Activated CD8-positive, alpha-beta memory T cell treated with anti-CD3 and anti-CD28 coated beads, Interleukin-2, amount 10 ng/mL, durations not matched to agents 7 days and 5 days (primary cell): ENCODE measurements around the gene ATP6AP1. TPM values are rescaled to one million over a fixed set of nuclear protein-coding genes. Genes with fewer than 3 reads are reported as not detected.
"Not testable (repeated sequence)": the region's sequence is repeated elsewhere in the genome, so short reads cannot be mapped to it uniquely, and the experiment has no call there.

Experiments
- ATAC-seq: fragments of 150-1000 bp; cut with Tn5 transposase; one replicate; pipeline ENCODE4 v1.10.0; 2021; ENCODE audit warnings: moderate library complexity
- CTCF ChIA-PET: fragments of 350-600 bp; sonication (Branson Sonifier 250); formaldehyde crosslinking; loops from one replicate; lab custom pipeline; 2021; ENCODE audit warnings: antibody characterized with exemption; lab: Charles Lee
- DNase-seq: peaks from one replicate; pipeline ENCODE4 v3.0.0-alpha.2; 2020
- H3K27ac Mint-ChIP-seq: one replicate; pipeline ENCODE4 v1.8.0; 2021; ENCODE audit warnings: mild to moderate bottlenecking, mixed read lengths
- H3K27me3 Mint-ChIP-seq: one replicate; pipeline ENCODE4 v1.8.0; 2021; ENCODE audit warnings: mixed read lengths
- H3K36me3 Mint-ChIP-seq: one replicate; pipeline ENCODE4 v1.8.0; 2021; ENCODE audit warnings: mild to moderate bottlenecking, mixed read lengths
- H3K4me1 Mint-ChIP-seq: one replicate; pipeline ENCODE4 v1.8.0; 2021; ENCODE audit warnings: mixed read lengths
- H3K4me3 Mint-ChIP-seq: one replicate; pipeline ENCODE4 v1.8.0; 2021; ENCODE audit warnings: mild to moderate bottlenecking, moderate library complexity, mixed read lengths
- H3K9me3 Mint-ChIP-seq: one replicate; pipeline ENCODE4 v1.8.0; 2022; ENCODE audit warnings: low read depth, mixed read lengths
- total RNA-seq, 2 experiments: library from RNA; stranded (reverse); gene quantifications; one replicate each; pipeline ENCODE4 v1.2.3, GENCODE V29; 2021

The ATP6AP1 gene, protein sequence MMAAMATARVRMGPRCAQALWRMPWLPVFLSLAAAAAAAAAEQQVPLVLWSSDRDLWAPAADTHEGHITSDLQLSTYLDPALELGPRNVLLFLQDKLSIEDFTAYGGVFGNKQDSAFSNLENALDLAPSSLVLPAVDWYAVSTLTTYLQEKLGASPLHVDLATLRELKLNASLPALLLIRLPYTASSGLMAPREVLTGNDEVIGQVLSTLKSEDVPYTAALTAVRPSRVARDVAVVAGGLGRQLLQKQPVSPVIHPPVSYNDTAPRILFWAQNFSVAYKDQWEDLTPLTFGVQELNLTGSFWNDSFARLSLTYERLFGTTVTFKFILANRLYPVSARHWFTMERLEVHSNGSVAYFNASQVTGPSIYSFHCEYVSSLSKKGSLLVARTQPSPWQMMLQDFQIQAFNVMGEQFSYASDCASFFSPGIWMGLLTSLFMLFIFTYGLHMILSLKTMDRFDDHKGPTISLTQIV
- 10 to 100 TPM; 42.0 to 48.4 TPM for total RNA-seq

DNA sequence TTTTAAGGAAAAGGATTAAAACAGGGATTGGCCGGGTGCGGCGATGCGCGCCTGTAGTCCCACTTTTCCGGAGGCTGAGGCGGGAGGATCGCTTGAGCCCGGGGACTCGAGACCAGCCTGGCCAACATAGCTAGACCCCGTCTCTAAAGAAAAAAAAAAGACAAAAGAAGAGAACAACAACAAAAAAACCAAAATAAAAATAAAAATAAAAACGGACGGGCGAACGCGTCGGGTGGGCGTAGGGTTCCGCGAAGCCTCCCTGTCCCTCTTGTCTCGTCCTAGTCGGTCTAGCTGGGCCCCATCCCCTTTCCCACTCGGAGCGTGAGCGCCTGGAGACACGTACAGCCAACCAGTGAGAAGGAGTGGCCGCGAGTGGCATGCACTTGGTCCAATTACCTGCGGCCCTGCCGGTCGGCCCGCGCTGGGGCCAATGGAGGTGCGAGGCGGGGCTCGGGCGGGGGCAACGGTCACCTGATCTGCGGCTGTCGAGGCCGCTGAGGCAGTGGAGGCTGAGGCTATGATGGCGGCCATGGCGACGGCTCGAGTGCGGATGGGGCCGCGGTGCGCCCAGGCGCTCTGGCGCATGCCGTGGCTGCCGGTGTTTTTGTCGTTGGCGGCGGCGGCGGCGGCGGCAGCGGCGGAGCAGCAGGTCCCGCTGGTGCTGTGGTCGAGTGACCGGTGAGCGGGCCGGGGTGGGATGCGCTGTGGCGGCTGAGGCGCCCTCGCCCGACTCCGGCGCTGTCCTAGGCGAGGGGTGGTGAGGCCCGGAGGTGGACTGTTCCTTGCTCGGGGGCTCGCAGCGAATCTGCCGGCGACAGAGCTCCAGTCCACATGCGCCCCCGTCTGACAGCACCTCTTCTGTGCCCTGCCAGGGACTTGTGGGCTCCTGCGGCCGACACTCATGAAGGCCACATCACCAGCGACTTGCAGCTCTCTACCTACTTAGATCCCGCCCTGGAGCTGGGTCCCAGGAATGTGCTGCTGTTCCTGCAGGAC is at the start of gene ATP6AP1:
TSS of gene ATP6AP1 (plus strand) at position 502 of the 996 bp plus-strand sequence. CDS start at position 518, 16 bp downstream.
- H3K36me3 Mint-ChIP-seq, result no peaks in the 10 kb centered on the region
- peak within 1 kb of the TSS; percentile 74 for H3K4me3 Mint-ChIP-seq
- H3K9me3 Mint-ChIP-seq, result no peaks in the 10 kb centered on the region
- no peaks in the 10 kb centered on the region for H3K27me3 Mint-ChIP-seq
- CTCF ChIA-PET, result interaction anchor here (0.9 to 1.2 kb wide), 6 partner anchors 14 to 108 kb away, joined by 3 to 7 read pairs (median 3); partner anchors contain the start of gene UBL4A
- H3K4me1 Mint-ChIP-seq, result peaks cover 29% of the 10 kb centered on the region
- peak; percentile 100 for ATAC-seq
- H3K27ac Mint-ChIP-seq, result peak within 1 kb of the TSS; percentile 74
- peak; percentile 94 for DNase-seq

- CTCF ChIA-PET, result interaction anchor here (1.1 kb wide), 1 partner anchor 8 kb away, joined by 5 read pairs; no protein-coding TSS in a partner anchor
These were observed 49.5 kb upstream of the ATP6AP1 start, which contains the start of gene EMD for GRCh38 chrX:154378799-154379568. Gene EMD, plus strand, starts transcription at chrX:154379295. Its CDS starts 190 bp downstream, at chrX:154379485.

DNA sequence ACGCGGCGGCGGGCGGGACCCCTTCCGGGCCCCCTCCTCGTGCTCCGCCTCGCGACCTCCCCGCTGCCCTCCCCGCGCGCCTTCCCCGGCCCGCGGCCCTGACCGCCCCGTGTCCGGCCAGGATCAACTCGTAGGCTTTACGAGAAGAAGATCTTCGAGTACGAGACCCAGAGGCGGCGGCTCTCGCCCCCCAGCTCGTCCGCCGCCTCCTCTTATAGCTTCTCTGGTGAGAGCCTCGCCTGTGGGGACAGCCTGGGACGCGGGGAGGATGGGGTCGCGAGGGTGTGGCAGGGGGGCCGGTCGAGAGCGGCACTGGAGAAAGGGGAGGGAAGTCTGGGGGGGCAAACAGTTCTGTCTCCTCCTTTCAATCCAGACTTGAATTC is 48.9 kb upstream of the ATP6AP1 start:
- Mint-ChIP-seq H3K27ac (peak overlapping the region; percentile 85), H3K27me3 (no peaks in the 10 kb centered on the region), H3K36me3 (peaks cover 9% of the 10 kb centered on the region), H3K4me1 (peaks cover 30% of the 10 kb centered on the region), H3K4me3 (peak overlapping the region; percentile 78), H3K9me3 (no peaks in the 10 kb centered on the region)
- CTCF ChIA-PET, result interaction anchor here (1.1 kb wide), 1 partner anchor 9 kb away, joined by 5 read pairs; no protein-coding TSS in a partner anchor
- ATAC-seq (no peak), DNase-seq (no peak)

More at GRCh38 chrX:154378799-154379568, 49.5 kb upstream of the ATP6AP1 start, which contains the start of gene EMD:
- Mint-ChIP-seq H3K4me3 (peak within 1 kb of the TSS; percentile 78), H3K27ac (peak within 1 kb of the TSS; percentile 85), H3K4me1 (peaks cover 30% of the 10 kb centered on the region), H3K27me3 (no peaks in the 10 kb centered on the region), H3K36me3 (peaks cover 9% of the 10 kb centered on the region), H3K9me3 (no peaks in the 10 kb centered on the region)
- DNase-seq (peak; percentile 97), ATAC-seq (peak; percentile 86)

DNA sequence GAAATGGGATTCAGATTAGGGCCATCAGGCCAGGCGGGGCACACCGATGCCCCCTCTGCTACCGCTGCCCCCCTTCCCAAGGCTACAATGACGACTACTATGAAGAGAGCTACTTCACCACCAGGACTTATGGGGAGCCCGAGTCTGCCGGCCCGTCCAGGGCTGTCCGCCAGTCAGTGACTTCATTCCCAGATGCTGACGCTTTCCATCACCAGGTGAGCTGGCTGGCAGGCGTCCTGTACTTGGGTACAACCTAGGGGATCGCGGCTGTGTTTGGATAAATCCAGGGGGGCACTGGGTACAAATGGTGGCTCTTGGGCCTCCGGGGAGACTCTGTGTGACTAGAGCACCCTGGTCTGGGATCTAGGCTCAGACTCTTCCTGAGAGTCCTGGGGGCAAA is 48.3 kb upstream of the ATP6AP1 start:
- peaks cover 9% of the 10 kb centered on the region for H3K36me3 Mint-ChIP-seq
- peaks cover 27% of the 10 kb centered on the region for H3K4me1 Mint-ChIP-seq
- ATAC-seq, result no peak
- H3K27me3 Mint-ChIP-seq, result no peaks in the 10 kb centered on the region
- no peaks in the 10 kb centered on the region for H3K9me3 Mint-ChIP-seq
- peak overlapping the region; percentile 85 for H3K27ac Mint-ChIP-seq
- DNase-seq, result no peak
- CTCF ChIA-PET, result no interaction called here
- H3K4me3 Mint-ChIP-seq, result peak overlapping the region; percentile 78

GRCh38 chrX:154380787-154381186 is 47.7 kb upstream of the ATP6AP1 start:
- CTCF ChIA-PET, result no interaction called here
- Mint-ChIP-seq H3K27me3 (no peaks in the 10 kb centered on the region), H3K36me3 (peaks cover 9% of the 10 kb centered on the region), H3K27ac (peak overlapping the region; percentile 85), H3K9me3 (no peaks in the 10 kb centered on the region), H3K4me1 (peaks cover 25% of the 10 kb centered on the region), H3K4me3 (peak overlapping the region; percentile 78)
- ATAC-seq (no peak), DNase-seq (no peak)

DNA sequence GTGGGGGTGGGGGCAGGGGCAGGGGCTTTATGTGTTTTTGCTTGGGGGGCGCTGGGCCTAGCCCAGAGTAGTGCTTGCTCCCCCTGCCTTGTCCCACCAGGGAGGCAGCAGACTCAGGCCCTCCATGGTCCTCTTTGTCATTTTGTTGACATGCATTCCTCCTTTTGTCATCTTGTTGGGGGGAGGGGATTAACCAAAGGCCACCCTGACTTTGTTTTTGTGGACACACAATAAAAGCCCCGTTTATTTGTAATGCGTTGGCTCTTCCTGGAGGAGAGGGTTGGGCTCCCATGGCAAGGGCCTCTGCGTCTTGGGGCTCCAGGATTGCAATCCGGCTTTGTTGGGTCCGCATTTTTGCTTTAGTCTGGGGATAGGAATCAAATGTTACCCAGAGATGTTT is 47.2 kb upstream of the ATP6AP1 start:
- H3K4me3 Mint-ChIP-seq, result no peak overlapping the region
- no peak overlapping the region for H3K27ac Mint-ChIP-seq
- peaks cover 24% of the 10 kb centered on the region for H3K4me1 Mint-ChIP-seq
- H3K36me3 Mint-ChIP-seq, result peaks cover 9% of the 10 kb centered on the region
- H3K27me3 Mint-ChIP-seq, result no peaks in the 10 kb centered on the region
- ATAC-seq, result no peak
- CTCF ChIA-PET, result interaction anchor here (0.9 kb wide), 1 partner anchor 55 kb away, joined by 3 read pairs; no protein-coding TSS in a partner anchor
- DNase-seq, result no peak
- H3K9me3 Mint-ChIP-seq, result no peaks in the 10 kb centered on the region

- CTCF ChIA-PET, result no interaction called here
- Mint-ChIP-seq H3K27ac (no peak overlapping the region), H3K36me3 (peaks cover 9% of the 10 kb centered on the region), H3K9me3 (no peaks in the 10 kb centered on the region), H3K27me3 (no peaks in the 10 kb centered on the region), H3K4me3 (no peak overlapping the region), H3K4me1 (peaks cover 13% of the 10 kb centered on the region)
- ATAC-seq, result no peak
- DNase-seq, result no peak
These were observed 45.9 kb upstream of the ATP6AP1 start for GRCh38 chrX:154382483-154383069.

- DNase-seq, result peak; percentile 35
- no peaks in the 10 kb centered on the region for H3K27me3 Mint-ChIP-seq
- H3K9me3 Mint-ChIP-seq, result no peaks in the 10 kb centered on the region
- peaks cover 9% of the 10 kb centered on the region for H3K36me3 Mint-ChIP-seq
- CTCF ChIA-PET, result interaction anchor here (1.3 kb wide), 1 partner anchor 10 kb away, joined by 4 read pairs; the partner anchor contains the start of gene FLNA
- no peak overlapping the region for H3K4me3 Mint-ChIP-seq
- no peak for ATAC-seq
- H3K27ac Mint-ChIP-seq, result no peak overlapping the region
- peaks cover 11% of the 10 kb centered on the region for H3K4me1 Mint-ChIP-seq
These were observed 44.9 kb upstream of the ATP6AP1 start for GRCh38 chrX:154383359-154384283.

GRCh38 chrX:154384284-154384892 is 44.1 kb upstream of the ATP6AP1 start:
- Mint-ChIP-seq H3K9me3 (no peaks in the 10 kb centered on the region), H3K4me1 (peaks cover 11% of the 10 kb centered on the region), H3K27me3 (no peaks in the 10 kb centered on the region), H3K4me3 (no peak overlapping the region), H3K36me3 (peaks cover 9% of the 10 kb centered on the region), H3K27ac (no peak overlapping the region)
- no peak for DNase-seq
- ATAC-seq, result no peak
- CTCF ChIA-PET, result interaction anchor here (1.3 kb wide), 1 partner anchor 10 kb away, joined by 4 read pairs; the partner anchor contains the start of gene FLNA

DNA sequence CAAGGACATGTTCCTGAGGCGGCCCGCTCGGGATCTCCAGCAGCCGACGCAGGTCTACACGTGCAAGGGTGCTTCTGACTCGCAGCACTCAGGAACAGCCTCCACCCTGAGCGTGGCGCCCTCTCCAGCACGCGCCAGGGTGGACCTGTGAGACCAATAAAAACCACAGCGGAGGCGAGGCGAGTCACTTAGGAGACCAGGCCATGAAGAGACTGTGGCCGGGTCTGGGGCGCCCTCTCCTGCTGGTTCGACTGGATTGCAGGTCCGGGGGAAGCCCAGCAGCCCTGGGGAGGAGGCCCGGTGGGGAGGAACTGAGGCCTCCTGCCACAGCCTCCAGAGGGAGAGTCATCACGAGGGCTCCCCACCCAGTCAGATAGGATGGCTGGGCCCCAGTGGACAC is 40.4 kb upstream of the ATP6AP1 start:
- H3K27me3 Mint-ChIP-seq, DNase-seq, H3K4me1 Mint-ChIP-seq, H3K36me3 Mint-ChIP-seq, CTCF ChIA-PET, H3K4me3 Mint-ChIP-seq, H3K9me3 Mint-ChIP-seq, H3K27ac Mint-ChIP-seq: not testable (repeated sequence)
- peak; percentile 35 for ATAC-seq

DNA sequence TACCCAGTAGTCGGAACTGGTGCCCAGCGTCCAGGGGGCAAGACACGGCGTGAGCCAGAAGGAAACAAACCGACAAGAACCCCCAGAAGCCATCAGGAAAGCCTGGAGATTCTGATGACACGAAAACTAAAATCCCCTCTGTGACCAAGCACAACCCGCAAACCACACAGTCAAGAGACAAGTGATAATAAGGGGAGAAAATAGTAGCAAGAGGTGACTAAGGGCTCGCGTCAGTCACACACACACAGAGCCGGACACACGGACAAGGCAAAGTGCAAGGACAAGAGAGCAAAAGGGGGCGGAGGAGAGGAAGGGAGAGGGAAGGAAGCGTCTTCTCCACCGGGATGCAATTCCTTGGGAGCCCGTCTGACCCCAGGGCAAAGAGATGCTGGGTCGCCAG is 39.8 kb upstream of the ATP6AP1 start:
- H3K4me1 Mint-ChIP-seq, H3K36me3 Mint-ChIP-seq, DNase-seq, H3K4me3 Mint-ChIP-seq, H3K27me3 Mint-ChIP-seq, H3K27ac Mint-ChIP-seq, H3K9me3 Mint-ChIP-seq, CTCF ChIA-PET: not testable (repeated sequence)
- ATAC-seq, result peak; percentile 3
